Amygdala (tissue), 56 donors: Measurements from ENCODE around the gene MRPL23.

Source experiments
- DNase-seq, 56 donors: peaks; one replicate each; lab custom pipeline; 2025; lab: John Stamatoyannopoulos, UW

MRPL23 gene

GRCh38 chr11:1946812-1947484 is at the start of gene MRPL23:
Gene MRPL23 (plus strand): TSS chr11:1947332. CDS start chr11:1947363, 31 bp downstream.
- no peak for DNase-seq

GRCh38 chr11:1899090-1899489 is 48.0 kb upstream of the MRPL23 start:
- no peak for DNase-seq

- DNase-seq = no peak
Observed at GRCh38 chr11:1899686-1900085, 47.4 kb upstream of the MRPL23 start.

GRCh38 chr11:1906181-1906580 is 41.0 kb upstream of the MRPL23 start:
- no peak for DNase-seq

GRCh38 chr11:1906611-1907423 is 40.3 kb upstream of the MRPL23 start:
- DNase-seq = no peak

- no peak for DNase-seq
Observed at GRCh38 chr11:1908618-1909017, 38.5 kb upstream of the MRPL23 start.

GRCh38 chr11:1909524-1909923 is 37.6 kb upstream of the MRPL23 start:
- DNase-seq = no peak

- DNase-seq = no peak
Observed at GRCh38 chr11:1912289-1912878, 34.7 kb upstream of the MRPL23 start.

GRCh38 chr11:1913271-1914060 is 33.7 kb upstream of the MRPL23 start:
- no peak for DNase-seq

GRCh38 chr11:1915795-1916131 is 31.4 kb upstream of the MRPL23 start:
- DNase-seq = no peak

- no peak for DNase-seq
Observed at GRCh38 chr11:1916132-1916985, 30.8 kb upstream of the MRPL23 start.

- no peak for DNase-seq
Observed at GRCh38 chr11:1916986-1917522, 30.1 kb upstream of the MRPL23 start.

GRCh38 chr11:1917523-1918435 is 29.4 kb upstream of the MRPL23 start:
- no peak for DNase-seq

GRCh38 chr11:1918436-1919315 is 28.5 kb upstream of the MRPL23 start:
- DNase-seq = no peak

GRCh38 chr11:1919391-1920127 is 27.6 kb upstream of the MRPL23 start, which contains the start of gene TNNT3:
Gene TNNT3 (plus strand): TSS chr11:1919703. CDS start chr11:1922875, 3,172 bp downstream.
- no peak for DNase-seq

- DNase-seq = no peak
Observed at GRCh38 chr11:1920128-1920908, 26.8 kb upstream of the MRPL23 start.
